ENCODE results near the gene TF.

DNA sequence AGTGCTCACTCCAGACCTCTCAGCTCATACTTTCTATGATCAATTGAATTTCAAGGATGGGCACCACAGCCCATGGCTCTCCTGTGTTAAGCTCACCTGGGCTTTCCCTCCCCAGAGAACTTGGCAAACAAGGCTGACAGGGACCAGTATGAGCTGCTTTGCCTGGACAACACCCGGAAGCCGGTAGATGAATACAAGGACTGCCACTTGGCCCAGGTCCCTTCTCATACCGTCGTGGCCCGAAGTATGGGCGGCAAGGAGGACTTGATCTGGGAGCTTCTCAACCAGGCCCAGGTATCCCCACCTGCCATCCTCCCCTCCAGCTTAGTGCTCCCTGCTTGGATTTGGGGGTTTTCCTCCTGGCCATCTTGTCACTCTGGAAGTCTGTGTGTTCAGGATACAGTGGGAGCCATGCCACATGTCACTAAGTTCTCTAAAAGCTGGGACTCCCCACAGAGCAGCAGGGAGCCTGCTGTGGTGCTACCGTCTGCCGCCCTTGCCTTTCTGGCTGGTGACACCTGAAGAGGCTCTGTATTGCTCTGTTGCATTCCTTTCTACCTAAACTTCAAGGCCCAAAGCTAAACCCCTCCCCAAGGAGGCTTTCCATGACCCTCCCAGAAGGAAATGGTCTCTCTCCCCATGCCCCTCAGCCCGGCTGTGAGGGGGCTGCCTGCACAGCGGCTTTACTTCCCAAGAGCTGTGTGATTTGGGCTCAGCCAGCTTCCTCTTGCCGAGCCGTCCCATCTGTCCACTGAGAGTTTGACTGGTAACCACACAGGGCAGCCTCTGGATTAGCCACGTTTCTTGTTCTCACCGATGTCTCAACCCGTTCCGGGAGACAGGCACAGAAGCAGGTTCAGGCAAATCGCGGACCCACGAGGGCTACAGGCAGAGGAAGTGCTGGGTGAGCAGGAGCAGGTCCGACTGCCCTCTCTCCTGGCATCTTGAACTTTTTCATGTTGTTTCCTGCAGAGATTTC, 10.8 kb downstream of the TF start:
- TF ChIP-seq, protein P1, sequence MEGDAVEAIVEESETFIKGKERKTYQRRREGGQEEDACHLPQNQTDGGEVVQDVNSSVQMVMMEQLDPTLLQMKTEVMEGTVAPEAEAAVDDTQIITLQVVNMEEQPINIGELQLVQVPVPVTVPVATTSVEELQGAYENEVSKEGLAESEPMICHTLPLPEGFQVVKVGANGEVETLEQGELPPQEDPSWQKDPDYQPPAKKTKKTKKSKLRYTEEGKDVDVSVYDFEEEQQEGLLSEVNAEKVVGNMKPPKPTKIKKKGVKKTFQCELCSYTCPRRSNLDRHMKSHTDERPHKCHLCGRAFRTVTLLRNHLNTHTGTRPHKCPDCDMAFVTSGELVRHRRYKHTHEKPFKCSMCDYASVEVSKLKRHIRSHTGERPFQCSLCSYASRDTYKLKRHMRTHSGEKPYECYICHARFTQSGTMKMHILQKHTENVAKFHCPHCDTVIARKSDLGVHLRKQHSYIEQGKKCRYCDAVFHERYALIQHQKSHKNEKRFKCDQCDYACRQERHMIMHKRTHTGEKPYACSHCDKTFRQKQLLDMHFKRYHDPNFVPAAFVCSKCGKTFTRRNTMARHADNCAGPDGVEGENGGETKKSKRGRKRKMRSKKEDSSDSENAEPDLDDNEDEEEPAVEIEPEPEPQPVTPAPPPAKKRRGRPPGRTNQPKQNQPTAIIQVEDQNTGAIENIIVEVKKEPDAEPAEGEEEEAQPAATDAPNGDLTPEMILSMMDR (IDR thresholded peaks at IDR 0.05 in 8 of 11, conservative IDR thresholded peaks at IDR 0.05 in 3 of 11) = no peak
- TF ChIP-seq POLR2A (IDR thresholded peaks at IDR 0.05) = no peak
- no peak for TF ChIP-seq POLR2AphosphoS5 (IDR thresholded peaks at IDR 0.05)
